Heart right ventricle (tissue), 16 donors: Measurements from ENCODE around the gene TEPSIN. TPM values are rescaled to one million over a fixed set of nuclear protein-coding genes. Genes with fewer than 3 reads are reported as not detected.

ENCODE experiments used
- ATAC-seq, 8 donors: fragments of 200-7000 bp; cut with Tn5 transposase; one replicate each; pipeline ENCODE4 v1.9.1; 2020; ENCODE audit warnings: mild to moderate bottlenecking in 8 of 8, moderate library complexity in 8 of 8, moderate number of reproducible peaks in 1 of 8
- DNase-seq, 2 donors: peaks; one replicate each; pipeline ENCODE4 v3.0.0-alpha.2; 2020
- H3K27ac ChIP-seq, 10 donors: fragments of 200-600 bp; sonication (generic) in 2 of 10; one replicate each; pipeline versions ENCODE4 v1.5.0 to v1.8.0; 2020 to 2022; ENCODE audit warnings: mild to moderate bottlenecking in 3 of 10
- H3K27me3 ChIP-seq, 7 donors: fragments of 200-600 bp; one replicate each; pipeline ENCODE4 v1.8.0; 2021 to 2022; ENCODE audit warnings: mild to moderate bottlenecking in 2 of 7
- H3K36me3 ChIP-seq, 9 donors: fragments of 200-600 bp; sonication (generic) in 1 of 9; one replicate each; pipeline versions ENCODE4 v1.5.0 to v1.8.0; 2020 to 2022; ENCODE audit warnings: mild to moderate bottlenecking in 2 of 9
- H3K4me1 ChIP-seq, 9 donors: fragments of 200-600 bp; sonication (generic) in 1 of 9; one replicate each; pipeline versions ENCODE4 v1.5.0 to v1.8.0; 2020 to 2022; ENCODE audit warnings: mild to moderate bottlenecking in 4 of 9
- H3K4me3 ChIP-seq, 10 donors: fragments of 200-600 bp; sonication (generic) in 2 of 10; one replicate each; pipeline versions ENCODE4 v1.5.0 to v1.8.0; 2020 to 2022; ENCODE audit warnings: mild to moderate bottlenecking in 7 of 10, moderate library complexity in 2 of 10
- H3K9me3 ChIP-seq, 11 donors: fragments of 200-600 bp in 10 of 11; sonication (generic) in 2 of 11; one replicate each; pipeline versions ENCODE4 v1.5.0 to v1.8.0; 2013 to 2022; ENCODE audit warnings: mild to moderate bottlenecking in 2 of 11, control low read depth in 1 of 11, moderate library complexity in 1 of 11
- CTCF ChIP-seq, 9 donors: fragments of 200-600 bp; sonication (generic) in 2 of 9; IDR thresholded peaks; one replicate each; pipeline versions ENCODE4 v1.5.0 to v1.8.0; 2021 to 2022; ENCODE audit warnings: antibody characterized with exemption in 9 of 9, mild to moderate bottlenecking in 5 of 9, moderate library complexity in 1 of 9
- WGBS, 2 donors: extraction: QIAGEN DNeasy Blood & Tissue Kit; methylation state at CpG; one replicate each; pipeline ENCODE4 v1.1.7; 2013; ENCODE audit warnings: inconsistent platforms in 1 of 2; 5-methylcytosine and 5-hydroxymethylcytosine counted together
- intact Hi-C, 10 donors: fragments of 100-400 bp; cut with DNase I; formaldehyde crosslinking; loops; one replicate each; pipeline versions ENCODE4 v1.11.1 to v1.14.2; 2022
- polyA plus RNA-seq, 2 donors: library from polyadenylated mRNA; stranded (reverse); fragments of 200-250 nt; gene quantifications; one replicate each; pipeline ENCODE4 v1.2.3, GENCODE V29; 2013
- total RNA-seq, 10 donors: library from RNA; stranded (reverse); fragmentation: NEBNext Ultra II Directional in 3 of 10; extraction: Animal tissue kit (Norgen Biotek cat#: 25700) in 3 of 10; gene quantifications; one replicate each; pipeline versions ENCODE4 v1.2.1 to v1.2.4, GENCODE V29; 2021 to 2023
- donor health status: Arrhythmogenic right ventricular cardiomyopathy.
- donor health status: ischemic (EF 13 %, LVEDD 7.1; RV severe dilation, severe dysfunction).
- donor health status: healthy with polysubstance abuse.
- donor health status: DM: no; HTN: yes; CAD: no.
- donor health status: DM: no; HTN: no; CAD: no.
- donor health status: ischemic (EF 25% LVEDD 6.9; RV normal size, moderate dysfunction).
- donor health status: ischemic (EF 25% LVEDD 5.7; RV mildly dilated, moderate dysfunction).
- donor health status: healthy.
- donor health status: DM: yes; HTN: yes; CAD: no.
- donor health status: Ischemic cardiomyopathy.
- donor health status: ischemic (EF 35%, LVEDD 5.7; RV mildly dilated, moderate dysfunction).
- donor health status: nonischemic (EF 11% LVEDD 7.7; RV severe dilation, severe dysfunction).
- donor health status: DM: yes; HTN: yes; CAD: no.
- donor health status: PGD.
- donor health status: ischemic (EF 29% LVEDD 5.4; RV normal size, mild dysfunction).
- donor health status: nonischemic (EF 23%, LVEDD 6.1; RV moderate dilation, normal function).

The TEPSIN gene
- total and polyA plus RNA-seq, 12 donors: 6.2 to 30.4 (median 9.8) TPM

GRCh38 chr17:81212365-81212764, 26.5 kb downstream of the TEPSIN start:
- Histone ChIP-seq H3K27ac (no peak overlapping the region), H3K27me3 (no peaks in the 10 kb centered on the region), H3K36me3 (peaks cover 0 to 11% (median 0%) of the 10 kb centered on the region in 9 donors), H3K4me1 (peaks cover 0 to 9% (median 0%) of the 10 kb centered on the region in 9 donors), H3K9me3 (no peaks in the 10 kb centered on the region), H3K4me3 (no peak overlapping the region)
- ATAC-seq (peak in 1 of 8 donors; percentile 22), DNase-seq (no peak)
- intact Hi-C loops: no loop called here
- no peak for TF ChIP-seq CTCF (IDR thresholded peaks at IDR 0.05)
- WGBS, 2 donors: 93 to 94% methylated on average over 9 of the region's 9 CpGs

- no peak overlapping the region for H3K4me3 ChIP-seq
- no peak for DNase-seq
- H3K9me3 ChIP-seq: no peaks in the 10 kb centered on the region
- peak overlapping the region in 1 of 10 donors; percentile 5 for H3K27ac ChIP-seq
- 64 to 67% methylated on average over 14 of the region's 14 CpGs for WGBS, 2 donors
- H3K4me1 ChIP-seq: peaks cover 0 to 9% (median 0%) of the 10 kb centered on the region in 9 donors
- no peak for TF ChIP-seq CTCF (IDR thresholded peaks at IDR 0.05)
- peaks cover 0 to 20% (median 0%) of the 10 kb centered on the region in 9 donors for H3K36me3 ChIP-seq
- intact Hi-C loops: no loop called here
- H3K27me3 ChIP-seq: no peaks in the 10 kb centered on the region
- peak in 6 of 8 donors; percentile 16 to 56 (median 35) for ATAC-seq
Observed at GRCh38 chr17:81210868-81211267, 28.0 kb downstream of the TEPSIN start.

- ATAC-seq: peak in 2 of 8 donors; percentile 22 to 47
- Histone ChIP-seq H3K4me3 (no peak overlapping the region), H3K4me1 (peaks cover 0 to 9% (median 0%) of the 10 kb centered on the region in 9 donors), H3K27me3 (no peaks in the 10 kb centered on the region), H3K36me3 (peaks cover 0 to 23% (median 0%) of the 10 kb centered on the region in 9 donors), H3K27ac (no peak overlapping the region), H3K9me3 (no peaks in the 10 kb centered on the region)
- intact Hi-C loops: no loop called here
- no peak for DNase-seq
- no peak for TF ChIP-seq CTCF (IDR thresholded peaks at IDR 0.05)
- 76 to 85% methylated on average over 10 of the region's 10 CpGs for WGBS, 2 donors
Observed at GRCh38 chr17:81210466-81210865, 28.4 kb downstream of the TEPSIN start.

- peaks cover 0 to 23% (median 0%) of the 10 kb centered on the region in 9 donors for H3K36me3 ChIP-seq
- WGBS, 2 donors: 97% methylated on average over 16 of the region's 16 CpGs
- H3K27ac ChIP-seq: no peak overlapping the region
- intact Hi-C loops: loop anchor here in 1 of 10 donors (10.0 kb wide), 1 partner anchor 194 kb away; no protein-coding TSS in a partner anchor
- H3K9me3 ChIP-seq: no peaks in the 10 kb centered on the region
- peaks cover 0 to 9% (median 0%) of the 10 kb centered on the region in 9 donors for H3K4me1 ChIP-seq
- H3K27me3 ChIP-seq: no peaks in the 10 kb centered on the region
- no peak for ATAC-seq
- no peak for TF ChIP-seq CTCF (IDR thresholded peaks at IDR 0.05)
- DNase-seq: no peak
- H3K4me3 ChIP-seq: no peak overlapping the region
Observed at GRCh38 chr17:81209141-81209540, 29.7 kb downstream of the TEPSIN start.
